Central memory CD8-positive, alpha-beta T cell (primary cell): ENCODE data around the gene RABGEF1.
"Not testable (repeated sequence)": the region's sequence is repeated elsewhere in the genome, so short reads cannot be mapped to it uniquely, and the experiment has no call there.

Source experiments
- ATAC-seq: fragments of 150-1000 bp; cut with Tn5 transposase; replicated peaks from 2 replicates; pipeline ENCODE4 v1.10.0; 2022; ENCODE audit warnings: mild to moderate bottlenecking, moderate FRiP score, moderate number of reproducible peaks; ENCODE audit not compliant: poor library complexity, severe bottlenecking; ENCODE audit errors: extremely low read depth
- DNase-seq, 2 donors: peaks; one replicate each; pipeline ENCODE4 v3.0.0; 2021; ENCODE audit warnings: low spot score in 2 of 2
- H3K27ac Mint-ChIP-seq: one replicate; pipeline ENCODE4 v1.8.0; 2022; ENCODE audit warnings: low read depth, mild to moderate bottlenecking, moderate library complexity, mixed read lengths
- H3K27me3 Mint-ChIP-seq: one replicate; pipeline ENCODE4 v1.8.0; 2022; ENCODE audit warnings: mixed read lengths
- H3K36me3 Mint-ChIP-seq: one replicate; pipeline ENCODE4 v1.8.0; 2022; ENCODE audit warnings: mild to moderate bottlenecking, moderate library complexity, mixed read lengths; ENCODE audit not compliant: insufficient read depth
- H3K4me1 Mint-ChIP-seq: one replicate; pipeline ENCODE4 v1.8.0; 2022; ENCODE audit warnings: mixed read lengths
- H3K4me3 Mint-ChIP-seq: one replicate; pipeline ENCODE4 v1.8.0; 2022; ENCODE audit warnings: mild to moderate bottlenecking, moderate library complexity, mixed read lengths
- H3K9me3 Mint-ChIP-seq: one replicate; pipeline ENCODE4 v1.8.0; 2022; ENCODE audit warnings: mixed read lengths

The RABGEF1 gene

DNA sequence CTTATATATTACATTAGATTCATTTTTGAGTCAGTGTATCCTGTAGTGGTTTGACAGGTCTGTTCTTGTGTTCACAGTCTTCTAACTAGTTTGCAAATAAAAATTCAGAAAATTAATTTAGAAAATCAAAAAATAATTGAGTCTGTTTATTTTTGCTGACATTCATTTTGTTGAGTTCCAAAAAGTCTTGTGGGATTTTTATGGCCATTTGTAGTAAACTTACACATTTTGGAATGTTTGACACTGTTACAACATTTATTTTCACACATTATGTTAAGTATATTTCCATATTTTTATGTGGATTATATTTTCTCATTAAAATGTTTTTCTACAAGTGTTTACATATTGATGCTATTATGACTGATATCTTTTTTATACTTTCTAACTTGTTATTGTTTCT, 16.4 kb downstream of the RABGEF1 start:
- Mint-ChIP-seq H3K27me3 (no peaks in the 10 kb centered on the region), H3K4me1 (peaks cover 47% of the 10 kb centered on the region), H3K9me3 (no peaks in the 10 kb centered on the region), H3K4me3 (no peak overlapping the region), H3K36me3 (peaks cover 14% of the 10 kb centered on the region), H3K27ac (no peak overlapping the region)
- ATAC-seq: no peak
- no peak for DNase-seq

DNA sequence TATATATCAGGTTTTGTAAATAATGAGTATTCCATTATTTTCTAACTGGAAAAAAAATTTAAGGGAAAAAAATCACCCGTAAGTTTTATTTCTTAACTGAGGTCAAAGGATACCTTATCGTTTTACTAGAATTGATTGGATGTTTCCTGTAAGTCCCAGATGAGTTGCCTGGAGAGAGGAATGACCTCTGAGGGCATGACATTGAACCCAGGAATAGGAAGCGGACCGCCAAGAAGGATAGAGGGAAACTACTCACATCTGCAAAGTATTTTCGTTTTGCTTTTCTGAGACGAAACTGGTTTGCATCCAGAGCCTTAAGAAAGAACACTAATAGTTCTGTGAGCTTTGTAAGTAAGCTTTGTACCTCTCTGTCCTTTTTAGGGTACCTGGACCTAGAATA, 17.4 kb downstream of the RABGEF1 start:
- DNase-seq: no peak
- Mint-ChIP-seq H3K27me3 (no peaks in the 10 kb centered on the region), H3K27ac (no peak overlapping the region), H3K4me1 (peaks cover 41% of the 10 kb centered on the region), H3K9me3 (no peaks in the 10 kb centered on the region), H3K4me3 (no peak overlapping the region), H3K36me3 (peaks cover 15% of the 10 kb centered on the region)
- ATAC-seq: no peak

DNA sequence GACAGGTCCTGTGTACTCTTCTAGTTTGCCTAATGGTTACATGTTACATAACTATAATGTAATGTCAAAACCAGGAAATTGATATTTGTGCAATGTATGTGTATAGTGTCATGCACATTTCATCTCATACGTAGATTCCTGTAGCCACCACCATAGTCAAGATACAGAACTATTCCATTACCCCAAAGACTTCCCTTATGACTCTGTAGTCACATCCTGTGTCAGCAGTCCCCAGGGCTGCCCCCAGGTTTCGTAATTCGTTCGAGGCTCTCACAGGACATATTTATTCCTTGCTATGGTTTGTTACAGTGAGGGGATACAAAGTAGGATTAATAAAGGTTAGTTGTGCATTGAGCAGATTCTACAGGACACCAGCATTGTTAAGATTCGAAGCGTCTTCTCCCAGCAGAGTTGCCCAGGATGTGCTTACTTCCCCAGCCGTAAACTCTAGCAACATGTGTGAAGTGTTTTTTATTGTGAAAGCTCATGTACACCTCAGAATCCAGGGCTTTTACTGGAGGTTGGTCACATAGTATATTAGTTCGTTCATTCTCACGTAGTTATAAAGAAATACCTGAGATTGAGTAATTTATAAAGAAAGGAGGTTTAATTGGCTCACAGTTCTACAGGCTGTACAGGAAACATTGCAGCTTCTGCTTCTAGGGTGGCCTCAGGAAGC, 18.6 kb downstream of the RABGEF1 start:
- H3K36me3 Mint-ChIP-seq: peaks cover 18% of the 10 kb centered on the region
- H3K4me1 Mint-ChIP-seq: peaks cover 39% of the 10 kb centered on the region
- no peak for DNase-seq
- ATAC-seq: peak; percentile 76
- peaks cover 6% of the 10 kb centered on the region for H3K9me3 Mint-ChIP-seq
- no peaks in the 10 kb centered on the region for H3K27me3 Mint-ChIP-seq
- peak overlapping the region; percentile 78 for H3K27ac Mint-ChIP-seq
- no peak overlapping the region for H3K4me3 Mint-ChIP-seq

DNA sequence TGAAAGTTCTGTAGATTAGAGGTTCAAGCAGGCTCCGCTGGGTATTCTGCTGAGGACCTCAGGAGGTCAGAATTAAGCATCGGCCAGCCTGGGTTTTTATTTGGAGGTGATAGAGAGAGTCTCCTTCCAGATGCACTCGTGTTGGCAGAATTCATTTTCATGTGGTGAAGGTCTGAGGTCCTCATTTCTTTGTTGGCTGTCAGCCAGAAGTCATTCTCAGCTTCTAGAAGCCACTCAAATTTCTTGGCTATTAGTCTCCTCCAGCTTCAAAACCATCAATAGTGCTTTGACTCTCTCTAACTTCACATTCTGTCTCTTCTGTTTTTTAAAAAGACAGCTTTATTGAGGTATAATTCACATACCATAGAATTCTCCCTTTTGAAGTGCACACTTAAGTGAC, 22.6 kb downstream of the RABGEF1 start:
- not testable (repeated sequence) for H3K4me3 Mint-ChIP-seq, DNase-seq, ATAC-seq, H3K27me3 Mint-ChIP-seq, H3K9me3 Mint-ChIP-seq, H3K27ac Mint-ChIP-seq
- peaks cover 18% of the 10 kb centered on the region for H3K36me3 Mint-ChIP-seq
- H3K4me1 Mint-ChIP-seq: peaks cover 65% of the 10 kb centered on the region

DNA sequence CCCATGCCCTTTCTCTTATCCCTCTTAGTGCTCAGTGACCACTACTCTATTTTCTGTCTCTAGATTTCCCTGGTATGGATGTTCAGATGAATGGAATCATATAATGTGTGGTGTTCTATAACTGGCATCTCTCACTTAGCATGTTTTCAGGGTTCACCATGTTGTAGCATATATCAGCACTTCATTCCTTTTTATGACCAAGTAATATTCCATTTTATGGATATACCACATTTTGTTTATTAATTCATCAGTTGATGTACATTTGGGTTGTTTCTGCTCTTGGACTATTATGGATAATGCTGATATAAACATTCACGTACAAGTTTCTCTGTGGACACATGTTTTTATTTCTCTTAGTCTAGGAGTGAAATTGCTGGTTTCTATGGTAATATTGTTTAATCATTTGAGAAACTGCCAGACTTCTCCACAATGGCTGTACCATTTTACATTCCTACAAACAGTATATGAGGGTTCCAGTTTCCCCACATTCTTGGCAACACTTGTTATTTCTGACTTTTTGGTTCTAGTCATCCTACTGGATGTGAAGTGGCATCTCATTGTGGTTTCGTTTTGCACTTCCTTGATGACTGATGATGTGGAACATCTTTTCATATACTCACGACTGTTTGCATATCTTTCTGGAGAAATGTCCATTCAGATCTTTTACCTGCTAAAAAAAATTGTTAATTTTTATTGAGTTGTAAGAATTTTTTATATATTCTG, 23.3 kb downstream of the RABGEF1 start:
- not testable (repeated sequence) for ATAC-seq, H3K27me3 Mint-ChIP-seq, H3K27ac Mint-ChIP-seq, H3K9me3 Mint-ChIP-seq, DNase-seq, H3K4me3 Mint-ChIP-seq
- Mint-ChIP-seq H3K36me3 (peaks cover 14% of the 10 kb centered on the region), H3K4me1 (peaks cover 63% of the 10 kb centered on the region)

DNA sequence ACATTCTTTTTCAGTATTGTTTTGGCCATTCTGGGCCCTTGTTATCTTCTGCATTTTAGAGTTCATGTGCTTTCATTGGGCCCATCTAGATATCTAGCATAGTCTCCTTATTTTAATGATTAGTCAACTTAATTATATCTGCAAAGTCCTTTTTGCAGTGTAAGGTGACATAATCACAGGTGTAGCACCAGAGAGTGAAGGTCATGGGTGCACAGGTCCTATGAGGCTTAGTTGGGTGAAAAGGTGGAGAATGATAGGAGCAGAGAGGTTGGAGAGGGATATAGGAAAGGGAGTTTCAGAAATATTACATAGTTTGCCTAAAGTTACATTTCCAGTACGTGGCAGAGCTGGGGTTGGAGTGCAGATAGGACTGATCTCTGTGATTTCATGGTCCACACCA, 24.4 kb downstream of the RABGEF1 start:
- not testable (repeated sequence) for H3K27ac Mint-ChIP-seq, DNase-seq, ATAC-seq, H3K27me3 Mint-ChIP-seq, H3K4me3 Mint-ChIP-seq, H3K9me3 Mint-ChIP-seq
- peaks cover 11% of the 10 kb centered on the region for H3K36me3 Mint-ChIP-seq
- H3K4me1 Mint-ChIP-seq: peaks cover 63% of the 10 kb centered on the region

DNA sequence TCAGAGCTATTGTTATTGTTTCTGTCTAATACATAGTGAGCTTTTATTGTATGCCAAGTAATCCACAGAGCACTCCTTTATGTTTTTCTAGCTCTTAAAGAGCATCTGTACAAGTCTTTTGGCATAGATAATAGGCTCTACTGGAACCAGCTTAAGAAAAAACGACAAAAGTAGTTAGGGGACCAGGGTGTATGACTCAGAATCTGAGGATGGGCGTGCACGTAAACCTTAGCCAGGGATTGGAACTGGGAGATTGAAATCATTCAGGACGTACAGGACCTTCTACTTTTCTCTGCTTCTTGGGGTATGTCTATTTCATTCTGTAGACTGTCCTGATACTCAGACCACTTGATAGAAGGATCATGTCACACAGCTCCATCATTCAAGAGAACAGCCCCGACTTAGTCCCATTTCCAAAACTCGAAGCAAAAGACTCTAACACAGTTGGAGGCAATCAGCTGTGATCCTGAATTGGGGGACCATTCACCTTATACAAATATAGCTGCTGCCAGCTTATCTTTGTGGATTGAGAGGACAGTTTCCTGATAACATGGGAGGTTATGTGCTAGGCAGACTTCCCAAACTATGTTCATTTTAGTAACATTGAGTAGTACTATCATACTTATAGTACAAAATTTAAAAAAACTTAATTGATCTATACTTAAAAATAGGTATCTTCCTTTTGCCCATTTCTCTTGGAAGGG, 24.9 kb downstream of the RABGEF1 start:
- not testable (repeated sequence) for H3K4me3 Mint-ChIP-seq, H3K27me3 Mint-ChIP-seq, H3K9me3 Mint-ChIP-seq, H3K27ac Mint-ChIP-seq, DNase-seq, ATAC-seq
- Mint-ChIP-seq H3K4me1 (peaks cover 62% of the 10 kb centered on the region), H3K36me3 (peaks cover 13% of the 10 kb centered on the region)

DNA sequence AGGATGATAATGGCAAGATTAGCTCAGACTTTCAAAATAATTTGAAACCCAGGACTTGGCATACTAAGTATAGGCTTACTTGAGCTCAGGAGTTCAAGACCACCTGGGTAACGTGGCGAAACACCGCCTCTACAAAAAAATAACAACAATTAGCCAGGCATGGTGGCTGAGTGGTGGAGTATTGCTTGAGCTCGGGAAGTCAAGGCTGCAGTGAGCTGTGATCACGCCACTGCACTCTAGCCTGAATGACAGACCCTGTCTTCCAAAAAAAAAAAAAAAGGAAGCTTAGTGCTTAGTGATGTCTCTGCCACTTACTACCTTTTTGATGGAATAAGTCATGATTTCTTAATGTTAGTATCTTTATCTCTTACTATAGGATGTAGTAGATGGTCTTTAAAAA, 25.5 kb downstream of the RABGEF1 start:
- peaks cover 61% of the 10 kb centered on the region for H3K4me1 Mint-ChIP-seq
- peak overlapping the region; percentile 19 for H3K27ac Mint-ChIP-seq
- ATAC-seq (no peak), DNase-seq (no peak)
- no peak overlapping the region for H3K4me3 Mint-ChIP-seq
- H3K27me3 Mint-ChIP-seq: no peaks in the 10 kb centered on the region
- H3K9me3 Mint-ChIP-seq: peaks cover 6% of the 10 kb centered on the region
- peaks cover 12% of the 10 kb centered on the region for H3K36me3 Mint-ChIP-seq

DNA sequence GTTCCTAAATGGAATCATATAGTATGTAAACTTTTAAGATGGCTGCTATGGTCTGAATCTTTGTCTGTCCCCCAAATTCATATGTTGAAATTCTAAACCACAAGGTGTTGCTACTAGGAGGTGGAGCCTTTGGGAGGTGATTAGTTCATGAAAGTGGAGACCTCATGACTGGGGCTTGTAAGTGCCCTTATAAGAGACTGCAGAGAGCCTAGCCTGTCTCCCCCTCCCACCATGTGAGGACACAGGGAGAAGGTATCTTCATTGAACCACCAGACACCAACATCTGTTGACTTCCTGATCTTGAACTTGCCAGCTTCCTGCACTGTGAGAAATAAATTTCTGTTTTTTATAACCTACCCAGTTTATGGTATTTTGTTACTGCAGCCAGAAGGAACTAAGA, 27.0 kb downstream of the RABGEF1 start:
- peaks cover 11% of the 10 kb centered on the region for H3K36me3 Mint-ChIP-seq
- H3K4me1 Mint-ChIP-seq: peaks cover 59% of the 10 kb centered on the region
- not testable (repeated sequence) for H3K27me3 Mint-ChIP-seq, DNase-seq, H3K4me3 Mint-ChIP-seq, ATAC-seq, H3K9me3 Mint-ChIP-seq
- peak overlapping the region; percentile 49 for H3K27ac Mint-ChIP-seq

DNA sequence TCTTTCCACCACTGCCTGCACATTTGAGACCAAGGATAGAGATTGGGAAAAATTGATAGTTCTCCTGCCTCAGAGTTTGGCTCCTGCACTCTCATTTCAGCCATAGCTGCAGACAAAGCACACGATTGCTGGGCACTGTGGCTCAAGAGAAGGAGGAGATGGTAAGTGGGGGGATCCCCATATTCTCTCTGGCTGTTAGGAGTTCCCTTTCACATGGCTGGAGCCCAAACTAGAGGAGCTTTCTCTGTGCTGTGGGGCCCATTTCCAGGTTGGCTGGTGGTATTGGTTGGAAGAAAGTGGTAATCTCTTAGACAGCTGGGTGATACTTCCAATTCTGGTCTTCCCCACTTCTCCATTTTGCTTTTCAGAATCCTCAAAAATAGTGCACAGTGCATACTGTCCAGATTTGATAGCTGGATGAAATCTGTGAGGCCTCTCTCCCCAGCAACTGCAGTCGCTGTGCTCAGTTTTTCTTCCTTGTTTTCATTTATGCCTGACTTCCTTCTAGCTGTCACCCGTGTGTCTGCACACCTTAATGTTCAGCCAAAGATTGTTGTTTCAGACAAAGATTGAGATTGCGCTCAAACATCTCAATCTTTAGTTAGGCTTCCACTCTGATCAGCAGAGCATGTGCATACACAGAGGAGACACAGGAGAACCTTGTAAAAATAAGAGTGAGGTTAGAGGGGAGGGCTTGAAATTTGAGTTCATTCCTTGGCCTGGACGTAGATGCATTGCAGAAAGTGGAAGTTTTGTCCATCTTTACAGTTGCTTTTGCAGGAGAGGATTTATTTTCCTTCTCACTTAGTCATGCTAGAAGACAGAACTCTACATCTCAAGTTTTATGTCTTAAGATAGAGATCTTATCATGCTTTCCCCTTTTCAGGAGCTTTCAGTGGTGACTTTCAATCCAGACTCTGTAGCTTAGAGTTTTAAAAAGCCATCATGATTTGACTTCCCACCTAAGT, 28.6 kb downstream of the RABGEF1 start:
- Mint-ChIP-seq H3K27ac (peak overlapping the region; percentile 9), H3K4me3 (no peak overlapping the region), H3K27me3 (no peaks in the 10 kb centered on the region), H3K36me3 (peaks cover 17% of the 10 kb centered on the region), H3K4me1 (peaks cover 59% of the 10 kb centered on the region), H3K9me3 (no peaks in the 10 kb centered on the region)
- DNase-seq (no peak), ATAC-seq (no peak)

DNA sequence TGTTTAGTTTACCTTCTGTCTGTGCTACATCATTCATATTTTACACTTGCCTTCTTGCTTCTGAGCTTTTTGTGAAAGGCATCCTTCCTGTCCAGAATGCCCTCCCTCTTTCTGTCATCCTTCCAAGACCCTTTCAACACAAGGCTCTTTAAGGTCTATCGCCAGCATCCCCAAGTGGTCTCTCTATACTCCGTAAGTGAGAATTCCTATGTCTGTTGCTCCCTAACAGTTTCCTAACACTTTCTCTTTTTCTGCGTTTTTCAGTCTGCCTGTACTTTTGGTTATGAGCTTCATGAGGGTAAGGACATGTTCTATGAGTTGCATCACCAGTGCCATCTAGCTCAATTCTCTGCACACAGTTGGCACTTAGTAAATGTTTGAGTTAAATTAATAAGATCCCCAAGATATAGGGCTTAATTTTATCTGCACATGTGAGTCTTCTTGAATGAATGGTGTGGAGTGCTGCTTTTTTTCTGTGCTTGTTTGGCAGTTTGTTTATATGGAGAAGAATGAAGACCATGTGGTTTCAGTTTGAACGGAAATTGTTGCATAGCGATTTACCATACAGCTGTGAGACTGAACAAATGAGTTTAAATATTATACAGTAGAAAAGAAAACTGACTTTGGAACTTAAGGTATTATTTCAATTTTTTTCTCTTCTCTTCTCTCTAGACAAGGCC, 29.4 kb downstream of the RABGEF1 start:
- peak overlapping the region; percentile 9 for H3K27ac Mint-ChIP-seq
- H3K36me3 Mint-ChIP-seq: peaks cover 24% of the 10 kb centered on the region
- no peak for DNase-seq
- H3K9me3 Mint-ChIP-seq: no peaks in the 10 kb centered on the region
- peak; percentile 28 for ATAC-seq
- no peak overlapping the region for H3K4me3 Mint-ChIP-seq
- no peaks in the 10 kb centered on the region for H3K27me3 Mint-ChIP-seq
- peaks cover 51% of the 10 kb centered on the region for H3K4me1 Mint-ChIP-seq
